ENCODE data around the gene STK4. TPM values are rescaled to one million over a fixed set of nuclear protein-coding genes. Genes with fewer than 3 reads are reported as not detected.

The STK4 gene
- total and polyA plus RNA-seq, 9 donors: 8.3 to 27.5 (median 19.6) TPM

GRCh38 chr20:44950368-44950767 lies 15.9 kb upstream of the STK4 start:
- 92 to 97% (median 94%) methylated on average over 1 of the region's 1 CpG for WGBS, 3 donors
- Histone ChIP-seq H3K4me1 (ENCODE audit: insufficient read depth) (no peaks in the 10 kb centered on the region), H3K27me3 (no peaks in the 10 kb centered on the region), H3K36me3 (no peaks in the 10 kb centered on the region), H3K4me3 (no peak overlapping the region), H3K9me3 (no peaks in the 10 kb centered on the region), H3K27ac (no peak overlapping the region)
- DNase-seq: no peak
- TF ChIP-seq EP300 (IDR thresholded peaks at IDR 0.05) (no peak), POLR2A (IDR thresholded peaks at IDR 0.05) (no peak), CTCF (IDR thresholded peaks at IDR 0.05) (no peak)
- intact Hi-C loops (cut with DNase I): loop anchor here in 1 of 4 donors (10.0 kb wide), 1 partner anchor 66 kb away; the partner anchor contains the start of gene YWHAB

- H3K4me1 ChIP-seq (ENCODE audit: insufficient read depth): no peaks in the 10 kb centered on the region
- WGBS, 3 donors: 94 to 100% (median 98%) methylated on average over 1 of the region's 1 CpG
- no peaks in the 10 kb centered on the region for H3K36me3 ChIP-seq
- intact Hi-C loops (cut with DNase I): loop anchor here in 1 of 4 donors (10.0 kb wide), 1 partner anchor 68 kb away; the partner anchor contains the start of gene YWHAB
- no peaks in the 10 kb centered on the region for H3K27me3 ChIP-seq
- H3K9me3 ChIP-seq: no peaks in the 10 kb centered on the region
- TF ChIP-seq POLR2A (IDR thresholded peaks at IDR 0.05) (no peak), EP300 (IDR thresholded peaks at IDR 0.05) (no peak), CTCF (IDR thresholded peaks at IDR 0.05) (no peak)
- DNase-seq: no peak
- no peak overlapping the region for H3K4me3 ChIP-seq
- H3K27ac ChIP-seq: no peak overlapping the region
Observed at GRCh38 chr20:44952731-44953130, 13.6 kb upstream of the STK4 start.

- no peak overlapping the region for H3K27ac ChIP-seq
- H3K27me3 ChIP-seq: no peaks in the 10 kb centered on the region
- peaks cover 4% of the 10 kb centered on the region for H3K4me1 ChIP-seq (ENCODE audit: insufficient read depth)
- DNase-seq: no peak
- intact Hi-C loops (cut with DNase I): loop anchor here in 1 of 4 donors (10.0 kb wide), 1 partner anchor 69 kb away; the partner anchor contains the start of gene YWHAB
- no peak for TF ChIP-seq EP300 (IDR thresholded peaks at IDR 0.05)
- TF ChIP-seq POLR2A (IDR thresholded peaks at IDR 0.05): no peak
- TF ChIP-seq CTCF (IDR thresholded peaks at IDR 0.05): no peak
- no peaks in the 10 kb centered on the region for H3K9me3 ChIP-seq
- no peak overlapping the region for H3K4me3 ChIP-seq
- 95 to 96% (median 96%) methylated on average over 5 of the region's 5 CpGs for WGBS, 3 donors
- H3K36me3 ChIP-seq: no peaks in the 10 kb centered on the region
Observed at GRCh38 chr20:44954211-44954610, 12.1 kb upstream of the STK4 start.

- Histone ChIP-seq H3K27me3 (no peaks in the 10 kb centered on the region), H3K27ac (no peak overlapping the region), H3K36me3 (no peaks in the 10 kb centered on the region), H3K4me1 (ENCODE audit: insufficient read depth) (peaks cover 7% of the 10 kb centered on the region), H3K4me3 (no peak overlapping the region), H3K9me3 (no peaks in the 10 kb centered on the region)
- DNase-seq: no peak
- 82 to 89% (median 88%) methylated on average over 4 of the region's 4 CpGs for WGBS, 3 donors
- intact Hi-C loops (cut with DNase I): loop anchor here in 1 of 4 donors (10.0 kb wide), 1 partner anchor 70 kb away; the partner anchor contains the start of gene YWHAB
- TF ChIP-seq CTCF (IDR thresholded peaks at IDR 0.05) (no peak), EP300 (IDR thresholded peaks at IDR 0.05) (no peak), POLR2A (IDR thresholded peaks at IDR 0.05) (no peak)
Observed at GRCh38 chr20:44955270-44955669, 11.0 kb upstream of the STK4 start.

Measured in ovary (tissue), 9 donors.